Measurements from ENCODE around the gene CSTB. TPM values are rescaled to one million over a fixed set of nuclear protein-coding genes. Genes with fewer than 3 reads are reported as not detected.

Gene CSTB
- total and polyA plus RNA-seq, 4 donors: 3.8 to 62.4 (median 33.7) TPM

- DNase-seq (ENCODE audit: low spot score): no peak
- H3K27ac ChIP-seq (ENCODE audit: low read depth in 1 of 2, low read length in 2 of 2): no peak overlapping the region
- no peaks in the 10 kb centered on the region for H3K9me3 ChIP-seq (ENCODE audit: control insufficient read depth in 4 of 4, low read length in 3 of 4)
- H3K9ac ChIP-seq (ENCODE audit: low read depth in 1 of 2, low read length in 2 of 2): no peak overlapping the region
- peaks cover 0 to 11% (median 10%) of the 10 kb centered on the region in 4 donors for H3K4me1 ChIP-seq (ENCODE audit: control insufficient read depth in 4 of 4, insufficient read depth in 4 of 4, low read length in 3 of 4)
- WGBS: 94% methylated on average over 14 of the region's 14 CpGs
- no peaks in the 10 kb centered on the region for H3K27me3 ChIP-seq (ENCODE audit: control insufficient read depth in 4 of 4, insufficient read depth in 4 of 4, low read length in 3 of 4)
- H3K4me3 ChIP-seq (ENCODE audit: low read depth in 1 of 3, low read length in 3 of 3): no peak overlapping the region
- H3K36me3 ChIP-seq (ENCODE audit: control insufficient read depth in 4 of 4, insufficient read depth in 3 of 4, low read depth in 1 of 4, low read length in 3 of 4): peaks cover 10 to 64% (median 29%) of the 10 kb centered on the region in 4 donors
- no peak for TF ChIP-seq RXRA (IDR thresholded peaks at IDR 0.05)
- TF ChIP-seq EGR1 (IDR thresholded peaks at IDR 0.05; ENCODE audit: low read depth in 2 of 2): no peak
- TF ChIP-seq GABPA (IDR thresholded peaks at IDR 0.05 in 1 of 2, conservative IDR thresholded peaks at IDR 0.05 in 1 of 2): no peak
- no peak for TF ChIP-seq RAD21 (IDR thresholded peaks at IDR 0.05)
- TF ChIP-seq ZBTB33 (IDR thresholded peaks at IDR 0.05): no peak
- no peak for TF ChIP-seq ATF3 (IDR thresholded peaks at IDR 0.05)
- TF ChIP-seq YY1 (IDR thresholded peaks at IDR 0.05): no peak
- no peak for TF ChIP-seq SP1 (IDR thresholded peaks at IDR 0.05)
- TF ChIP-seq MAX (IDR thresholded peaks at IDR 0.05): no peak
- no peak for TF ChIP-seq FOXA2 (IDR thresholded peaks at IDR 0.05)
- TF ChIP-seq JUND (IDR thresholded peaks at IDR 0.05): no peak
- TF ChIP-seq TAF1 (conservative IDR thresholded peaks at IDR 0.05): no peak
- no peak for TF ChIP-seq CTCF (IDR thresholded peaks at IDR 0.05; ENCODE audit: low read depth, low read length, missing input control)
- no peak for TF ChIP-seq REST (IDR thresholded peaks at IDR 0.05)
- no peak for TF ChIP-seq HNF4A (conservative IDR thresholded peaks at IDR 0.05)
- TF ChIP-seq HNF4G (IDR thresholded peaks at IDR 0.05): no peak
Measured at GRCh38 chr21:43794857-43795256, 18.7 kb upstream of the CSTB start.

GRCh38 chr21:43794311-43794710 is 18.2 kb upstream of the CSTB start:
- Histone ChIP-seq H3K27ac (ENCODE audit: low read depth in 1 of 2, low read length in 2 of 2) (no peak overlapping the region), H3K4me3 (ENCODE audit: low read depth in 1 of 3, low read length in 3 of 3) (no peak overlapping the region), H3K9ac (ENCODE audit: low read depth in 1 of 2, low read length in 2 of 2) (no peak overlapping the region), H3K9me3 (ENCODE audit: control insufficient read depth in 4 of 4, low read length in 3 of 4) (no peaks in the 10 kb centered on the region), H3K4me1 (ENCODE audit: control insufficient read depth in 4 of 4, insufficient read depth in 4 of 4, low read length in 3 of 4) (peaks cover 0 to 12% (median 10%) of the 10 kb centered on the region in 4 donors), H3K27me3 (ENCODE audit: control insufficient read depth in 4 of 4, insufficient read depth in 4 of 4, low read length in 3 of 4) (no peaks in the 10 kb centered on the region), H3K36me3 (ENCODE audit: control insufficient read depth in 4 of 4, insufficient read depth in 3 of 4, low read depth in 1 of 4, low read length in 3 of 4) (peaks cover 10 to 61% (median 26%) of the 10 kb centered on the region in 4 donors)
- DNase-seq (ENCODE audit: low spot score): no peak
- 96% methylated on average over 12 of the region's 12 CpGs for WGBS
- no peak for TF ChIP-seq GABPA (IDR thresholded peaks at IDR 0.05 in 1 of 2, conservative IDR thresholded peaks at IDR 0.05 in 1 of 2)
